ENCODE data around the gene AUTS2. TPM values are rescaled to one million over a fixed set of nuclear protein-coding genes. Genes with fewer than 3 reads are reported as not detected.

Gene AUTS2
- total RNA-seq, 6 experiments from 2014 or later: 10.4 to 32.0 (median 19.3) TPM

DNA sequence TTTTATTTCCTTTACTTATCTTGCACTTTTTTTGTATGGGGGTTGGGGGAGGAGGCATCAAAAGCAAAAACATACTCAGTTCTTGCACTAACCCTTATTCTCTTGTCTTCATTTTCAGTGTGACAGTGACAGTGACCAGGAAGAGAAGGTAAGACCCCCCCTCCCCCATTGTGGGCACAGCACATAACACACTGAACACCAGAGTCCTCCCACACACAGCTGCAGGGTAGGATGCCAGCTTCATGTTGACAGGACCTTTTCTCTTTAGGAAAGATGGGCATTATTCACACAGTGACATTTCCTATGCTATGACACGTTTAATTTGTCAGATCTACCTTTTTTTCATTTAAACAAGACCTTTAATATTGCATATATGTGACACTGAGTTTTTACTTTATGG, 837.4 kb downstream of the AUTS2 start:
- DNase-seq (no peak), ATAC-seq (peak in 1 of 4 donors; percentile 77)
- no peaks in the 10 kb centered on the region for H3K27me3 ChIP-seq
- intact Hi-C loops (cut with DNase I): no loop called here
- H3K27ac ChIP-seq: no peak overlapping the region
- peaks cover 0 to 10% (median 0%) of the 10 kb centered on the region in 4 donors for H3K4me1 ChIP-seq
- 55% methylated on average over 1 of the region's 1 CpG for WGBS (ENCODE audit: insufficient coverage, low coverage, low lambda C conversion rate, missing lambda C conversion rate)
- H3K4me3 ChIP-seq: no peak overlapping the region
- TF ChIP-seq POLR2A (IDR thresholded peaks at IDR 0.05): no peak
- TF ChIP-seq, protein P1, sequence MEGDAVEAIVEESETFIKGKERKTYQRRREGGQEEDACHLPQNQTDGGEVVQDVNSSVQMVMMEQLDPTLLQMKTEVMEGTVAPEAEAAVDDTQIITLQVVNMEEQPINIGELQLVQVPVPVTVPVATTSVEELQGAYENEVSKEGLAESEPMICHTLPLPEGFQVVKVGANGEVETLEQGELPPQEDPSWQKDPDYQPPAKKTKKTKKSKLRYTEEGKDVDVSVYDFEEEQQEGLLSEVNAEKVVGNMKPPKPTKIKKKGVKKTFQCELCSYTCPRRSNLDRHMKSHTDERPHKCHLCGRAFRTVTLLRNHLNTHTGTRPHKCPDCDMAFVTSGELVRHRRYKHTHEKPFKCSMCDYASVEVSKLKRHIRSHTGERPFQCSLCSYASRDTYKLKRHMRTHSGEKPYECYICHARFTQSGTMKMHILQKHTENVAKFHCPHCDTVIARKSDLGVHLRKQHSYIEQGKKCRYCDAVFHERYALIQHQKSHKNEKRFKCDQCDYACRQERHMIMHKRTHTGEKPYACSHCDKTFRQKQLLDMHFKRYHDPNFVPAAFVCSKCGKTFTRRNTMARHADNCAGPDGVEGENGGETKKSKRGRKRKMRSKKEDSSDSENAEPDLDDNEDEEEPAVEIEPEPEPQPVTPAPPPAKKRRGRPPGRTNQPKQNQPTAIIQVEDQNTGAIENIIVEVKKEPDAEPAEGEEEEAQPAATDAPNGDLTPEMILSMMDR (IDR thresholded peaks at IDR 0.05): no peak
- no peaks in the 10 kb centered on the region for H3K36me3 ChIP-seq
- H3K9me3 ChIP-seq: no peaks in the 10 kb centered on the region

DNA sequence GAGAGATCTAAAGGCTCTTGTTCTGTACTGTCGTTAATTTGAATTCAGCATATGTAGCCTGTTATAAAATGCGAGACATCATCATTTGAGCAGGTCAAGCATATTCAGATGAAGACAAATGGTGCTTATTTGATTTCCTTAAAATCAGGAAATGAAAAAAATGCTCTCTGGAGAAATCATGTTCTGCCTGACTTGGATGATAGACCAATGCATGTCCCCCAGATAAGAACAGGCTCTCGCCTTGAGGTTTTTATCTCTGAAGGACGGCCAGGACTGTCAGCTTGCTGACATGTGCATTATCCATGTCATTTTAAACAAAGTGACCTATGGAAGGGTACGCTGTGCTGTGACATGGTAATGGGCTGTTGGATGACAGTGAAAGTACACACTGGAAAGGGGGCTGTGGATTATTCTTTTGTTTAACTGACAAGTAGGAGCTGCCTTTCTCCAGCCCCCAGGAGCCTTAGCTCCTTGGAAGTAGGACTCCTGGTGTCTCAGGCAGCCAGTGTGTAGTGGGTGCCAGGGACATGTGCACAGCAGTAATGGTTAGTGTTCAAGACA, 838.6 kb downstream of the AUTS2 start:
- Histone ChIP-seq H3K4me1 (peaks cover 0 to 10% (median 0%) of the 10 kb centered on the region in 4 donors), H3K9me3 (no peaks in the 10 kb centered on the region), H3K36me3 (no peaks in the 10 kb centered on the region), H3K27ac (no peak overlapping the region), H3K27me3 (no peaks in the 10 kb centered on the region), H3K4me3 (no peak overlapping the region)
- intact Hi-C loops (cut with DNase I): no loop called here
- DNase-seq (no peak), ATAC-seq (no peak)
- TF ChIP-seq, protein P1 (IDR thresholded peaks at IDR 0.05): no peak
- TF ChIP-seq POLR2A (IDR thresholded peaks at IDR 0.05): no peak
- WGBS (ENCODE audit: insufficient coverage, low coverage, low lambda C conversion rate, missing lambda C conversion rate): 86% methylated on average over 5 of the region's 5 CpGs

DNA sequence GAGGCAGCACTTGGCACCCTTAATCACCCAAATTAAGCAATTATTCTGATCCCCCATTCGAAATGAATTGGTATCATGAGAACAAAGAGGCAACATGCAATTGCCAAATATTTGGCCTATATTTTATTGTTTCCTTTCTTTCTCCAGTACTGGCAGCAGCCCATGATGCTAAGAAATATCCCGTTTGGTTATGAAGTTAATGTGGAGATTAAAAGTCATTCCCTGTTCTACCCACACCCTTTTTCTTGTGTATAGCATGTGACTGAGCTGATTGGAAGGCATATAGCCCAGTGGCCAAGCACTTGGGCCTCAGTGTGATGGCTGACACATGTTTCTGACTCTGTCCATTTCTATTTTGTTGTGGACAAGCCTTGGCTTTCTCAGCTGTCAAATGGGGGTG, 841.4 kb downstream of the AUTS2 start:
- Histone ChIP-seq H3K4me3 (no peak overlapping the region), H3K9me3 (no peaks in the 10 kb centered on the region), H3K27me3 (no peaks in the 10 kb centered on the region), H3K27ac (no peak overlapping the region), H3K4me1 (peaks cover 0 to 7% (median 0%) of the 10 kb centered on the region in 4 donors), H3K36me3 (no peaks in the 10 kb centered on the region)
- intact Hi-C loops (cut with DNase I): no loop called here
- no peak for ATAC-seq
- no peak for DNase-seq
- TF ChIP-seq POLR2A (IDR thresholded peaks at IDR 0.05): no peak
- TF ChIP-seq, protein P1 (IDR thresholded peaks at IDR 0.05): no peak
- 69% methylated on average over 2 of the region's 2 CpGs for WGBS (ENCODE audit: insufficient coverage, low coverage, low lambda C conversion rate, missing lambda C conversion rate)

DNA sequence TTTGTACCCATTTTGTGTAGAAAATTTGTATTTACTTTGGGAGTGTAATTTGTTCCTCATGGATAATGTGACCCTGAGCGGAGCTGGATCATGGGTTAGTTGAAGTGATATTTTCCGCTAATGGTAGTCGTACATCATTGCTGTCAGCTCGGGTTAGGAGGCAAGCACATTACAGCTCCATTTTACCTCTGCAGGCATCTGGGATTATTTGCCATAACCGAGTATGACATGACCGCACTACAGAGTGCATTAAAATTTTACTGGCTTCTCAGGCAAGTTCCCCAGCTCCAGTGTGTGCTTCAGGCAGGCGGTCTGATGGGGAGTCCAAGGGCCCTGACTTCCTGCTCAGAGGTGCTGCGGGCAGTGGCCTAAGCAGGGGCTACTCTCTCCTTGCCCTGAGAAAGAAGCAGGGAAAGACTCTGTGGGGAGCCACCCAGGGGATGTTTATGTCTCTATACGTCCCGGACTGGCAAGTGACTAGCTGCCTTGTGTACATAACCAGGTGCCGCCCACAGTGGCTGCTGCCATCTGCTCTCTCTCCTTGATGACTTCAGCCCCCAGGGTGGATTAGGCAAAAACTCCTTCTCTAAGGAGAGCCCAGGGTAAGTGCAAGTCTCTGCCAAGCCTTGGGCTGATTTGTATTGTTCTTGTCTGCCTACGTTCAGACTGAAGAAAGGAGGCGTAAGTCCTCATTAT, 848.3 kb downstream of the AUTS2 start:
- DNase-seq (no peak), ATAC-seq (no peak)
- H3K4me1 ChIP-seq: no peaks in the 10 kb centered on the region
- H3K4me3 ChIP-seq: no peak overlapping the region
- no peaks in the 10 kb centered on the region for H3K9me3 ChIP-seq
- H3K36me3 ChIP-seq: no peaks in the 10 kb centered on the region
- TF ChIP-seq, protein P1 (IDR thresholded peaks at IDR 0.05): no peak
- no peak for TF ChIP-seq POLR2A (IDR thresholded peaks at IDR 0.05)
- H3K27me3 ChIP-seq: no peaks in the 10 kb centered on the region
- H3K27ac ChIP-seq: no peak overlapping the region
- intact Hi-C loops (cut with DNase I): no loop called here
- WGBS (ENCODE audit: insufficient coverage, low coverage, low lambda C conversion rate, missing lambda C conversion rate): 92% methylated on average over 6 of the region's 13 CpGs
